GM19239 (cell line): ENCODE data around the gene GPR143.
"Not testable (repeated sequence)": the region's sequence is repeated elsewhere in the genome, so short reads cannot be mapped to it uniquely, and the experiment has no call there.

ENCODE experiments used
- DNase-seq: peaks from one replicate; pipeline ENCODE4 v3.0.0; 2011; ENCODE audit warnings: low spot score; ENCODE audit not compliant: insufficient read length
- FAIRE-seq: peaks from 2 replicates; lab custom pipeline; 2011; peaks lifted over from hg19 to GRCh38; lab: Jason Lieb, UNC

Gene GPR143

DNA sequence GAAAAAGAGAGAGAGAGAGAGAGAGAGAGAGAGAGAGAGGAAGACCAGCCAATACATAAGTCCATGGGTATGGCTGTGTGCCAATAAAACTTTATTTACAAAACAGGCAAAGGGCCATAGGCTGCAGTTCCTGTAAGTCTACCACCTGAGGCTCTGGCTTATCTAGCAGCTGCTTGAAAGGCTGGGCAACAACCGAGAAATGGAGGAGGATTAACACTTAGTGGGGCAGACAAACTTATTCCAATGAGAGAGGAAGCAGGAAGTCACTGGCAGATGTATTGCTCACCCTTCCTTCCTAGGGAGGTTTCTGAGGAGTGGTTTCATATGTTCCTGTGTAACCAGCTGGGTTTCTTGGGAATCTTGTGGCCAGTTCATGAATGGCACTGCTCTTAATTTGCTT is 4.7 kb upstream of the GPR143 start:
- DNase-seq (no peak), FAIRE-seq (no peak)

GRCh38 chrX:9768321-9768839 is 2.7 kb upstream of the GPR143 start:
- FAIRE-seq, DNase-seq: not testable (repeated sequence)

DNA sequence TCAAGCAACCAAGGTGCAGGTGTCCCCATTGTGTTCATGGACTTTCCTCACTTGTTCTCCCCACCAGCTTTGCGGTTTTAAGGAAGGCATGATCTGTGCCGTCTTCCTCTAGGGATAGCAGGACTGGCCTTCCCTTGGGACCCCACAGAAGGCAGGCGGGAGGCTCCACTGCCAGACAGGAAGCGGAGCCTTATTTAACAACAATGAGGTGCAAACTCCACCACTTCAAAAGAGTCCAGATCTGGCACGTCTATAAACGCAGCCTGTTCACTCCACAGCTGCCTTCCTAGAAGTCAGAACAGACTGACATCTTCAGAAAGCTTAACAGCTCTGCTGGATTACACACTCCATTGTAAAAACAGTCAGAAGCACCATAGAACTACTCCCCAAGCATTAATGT is 1.7 kb upstream of the GPR143 start:
- FAIRE-seq: no peak
- DNase-seq: no peak

GRCh38 chrX:9765072-9765736 is 443 bp downstream of the GPR143 start:
- DNase-seq (no peak), FAIRE-seq (no peak)

DNA sequence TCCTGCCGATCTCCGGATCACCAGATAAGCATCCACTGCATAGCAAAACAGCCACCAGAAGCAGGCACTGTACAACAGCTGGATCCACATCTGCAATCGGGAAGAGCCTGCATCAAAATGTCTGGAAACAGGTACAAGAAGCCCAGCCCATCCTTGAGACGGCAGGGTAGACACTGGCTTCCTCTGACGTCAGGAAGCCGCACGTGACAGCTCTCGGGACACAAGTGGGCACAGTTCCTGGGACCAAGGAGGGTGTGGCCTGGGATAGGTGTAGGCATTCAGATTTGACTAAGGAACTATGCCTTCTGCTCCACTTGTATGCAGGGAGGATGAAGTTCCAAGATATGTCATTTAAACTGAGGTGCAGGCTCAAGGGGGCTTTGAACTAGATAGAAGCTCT is 6.3 kb downstream of the GPR143 start:
- DNase-seq (no peak), FAIRE-seq (no peak)

DNA sequence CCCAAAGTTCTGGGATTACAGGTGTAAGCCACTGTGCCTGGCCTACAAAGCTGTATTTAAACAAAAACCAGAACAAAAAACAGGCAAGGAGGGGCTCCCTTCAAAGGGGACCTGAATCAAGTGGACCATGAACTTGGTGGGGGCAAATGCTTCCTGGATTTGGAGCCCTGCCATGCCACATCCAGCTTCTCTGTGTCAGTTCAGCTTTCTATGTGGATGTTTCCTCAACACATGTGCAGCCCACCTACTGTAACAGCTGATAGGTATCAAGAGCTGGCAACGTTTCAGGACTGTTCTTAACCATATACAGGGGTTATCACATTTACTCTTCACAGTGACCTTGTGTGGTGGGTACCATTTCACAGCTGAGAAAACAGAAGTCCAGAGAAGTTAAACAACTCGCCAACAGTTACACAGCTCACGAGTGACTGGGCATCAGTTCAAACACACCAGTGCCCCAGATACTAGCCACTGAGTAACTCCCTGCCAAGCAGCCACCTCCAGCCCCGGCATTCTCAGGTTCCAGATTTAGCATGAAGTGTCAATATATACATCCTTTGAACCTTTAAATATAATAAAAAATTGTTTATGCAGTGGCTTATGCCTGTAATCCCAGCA is 7.5 kb downstream of the GPR143 start:
- no peak for FAIRE-seq

DNA sequence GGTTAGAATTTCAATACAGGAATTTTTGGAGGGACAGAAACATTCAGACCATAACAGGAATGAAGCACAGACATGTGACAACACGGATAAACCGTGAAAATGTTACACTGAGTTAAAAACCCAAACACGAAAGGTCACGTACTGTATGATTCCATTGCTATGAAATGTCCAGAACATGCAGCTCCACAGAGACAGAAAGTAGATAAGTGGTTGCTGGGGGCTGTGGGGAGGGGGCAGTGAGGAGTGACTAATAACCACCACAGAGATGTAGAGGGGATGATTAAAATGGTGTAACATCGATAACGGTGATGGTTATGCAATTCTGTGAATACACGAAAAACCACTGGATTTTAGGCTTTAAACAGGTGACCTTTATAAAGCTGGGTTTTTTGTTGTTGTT is 8.3 kb downstream of the GPR143 start:
- FAIRE-seq (no peak), DNase-seq (no peak)

More for the DNA sequence above, 7.5 kb downstream of the GPR143 start:
- no peak for DNase-seq

DNA sequence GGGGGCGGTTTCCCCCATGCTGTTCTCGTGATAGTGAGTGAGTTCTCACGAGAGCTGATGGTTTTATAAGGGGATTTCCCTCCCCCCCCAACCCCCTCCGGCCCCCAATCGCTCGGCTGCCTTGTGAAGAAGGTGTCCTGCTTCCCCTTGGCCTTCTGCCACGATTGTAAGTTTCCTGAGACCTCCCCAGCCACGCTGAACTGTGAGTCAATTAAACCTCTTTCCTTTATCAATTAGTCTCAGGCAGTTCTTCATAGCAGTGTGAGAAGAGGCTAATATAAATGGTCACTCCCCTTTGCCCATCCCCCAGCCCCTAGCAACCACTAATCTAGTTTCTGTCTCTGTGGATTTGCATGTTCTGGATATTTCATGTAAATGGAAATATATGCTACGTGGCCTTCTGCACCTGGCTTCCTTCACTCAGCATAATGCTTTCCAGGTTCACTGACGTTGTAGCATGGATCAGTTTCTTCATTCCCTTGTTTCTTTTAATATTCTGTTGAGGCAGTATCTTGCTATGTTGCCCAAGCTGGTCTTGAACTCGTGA is 16.4 kb downstream of the GPR143 start:
- DNase-seq (no peak), FAIRE-seq (no peak)

GRCh38 chrX:9747644-9748043 is 18.0 kb downstream of the GPR143 start:
- FAIRE-seq: no peak
- DNase-seq: no peak

GRCh38 chrX:9746148-9746888 is 19.3 kb downstream of the GPR143 start:
- DNase-seq (no peak), FAIRE-seq (no peak)

GRCh38 chrX:9745417-9746115 is 20.1 kb downstream of the GPR143 start:
- DNase-seq: no peak
- FAIRE-seq: no peak

DNA sequence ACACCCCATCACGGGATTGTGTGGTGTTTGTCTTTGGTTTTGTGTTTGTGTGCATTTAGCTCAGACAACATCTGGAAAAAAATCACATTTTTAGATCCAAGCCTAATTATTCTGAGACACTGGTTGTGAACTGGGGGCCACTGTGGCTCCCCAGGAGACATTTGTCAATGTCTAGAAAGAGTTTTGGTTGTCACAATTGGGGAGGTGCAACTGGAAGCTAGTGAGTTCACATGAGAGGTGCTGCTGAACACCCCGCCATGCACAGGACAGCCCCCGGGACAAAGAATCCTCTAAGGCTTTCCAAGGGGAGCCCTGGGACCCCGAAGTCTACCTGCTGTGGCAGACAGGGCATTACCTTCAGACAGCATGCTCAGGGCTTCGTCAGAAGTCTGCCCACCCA is 26.5 kb downstream of the GPR143 start:
- DNase-seq (no peak), FAIRE-seq (no peak)

- DNase-seq (no peak), FAIRE-seq (no peak)
Observed at GRCh38 chrX:9738151-9738550, 27.5 kb downstream of the GPR143 start.

GRCh38 chrX:9737363-9737762 is 28.3 kb downstream of the GPR143 start:
- no peak for FAIRE-seq
- DNase-seq: no peak

DNA sequence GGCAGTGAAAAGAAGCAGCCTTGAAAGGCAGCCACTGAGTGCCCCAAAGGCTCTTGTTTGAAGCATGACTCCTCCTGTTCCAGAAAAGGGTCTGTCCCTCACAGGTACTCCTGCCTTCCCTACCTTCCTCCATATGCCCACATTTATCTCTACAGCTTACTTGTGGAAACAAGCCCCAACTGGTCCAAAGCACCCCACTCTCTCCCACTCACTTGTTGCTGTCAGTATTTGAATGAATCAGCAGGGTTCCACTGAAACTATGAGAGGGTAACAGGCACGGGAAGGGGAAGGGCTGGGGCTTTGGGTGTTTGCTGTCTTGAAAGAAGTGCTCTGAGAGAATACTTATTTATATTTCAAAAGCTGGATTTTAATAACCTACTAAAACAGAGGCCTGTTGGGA is 34.9 kb downstream of the GPR143 start:
- no peak for FAIRE-seq
- DNase-seq: no peak

GRCh38 chrX:9730078-9730477 is 35.6 kb downstream of the GPR143 start:
- no peak for DNase-seq
- FAIRE-seq: peak; percentile 23

DNA sequence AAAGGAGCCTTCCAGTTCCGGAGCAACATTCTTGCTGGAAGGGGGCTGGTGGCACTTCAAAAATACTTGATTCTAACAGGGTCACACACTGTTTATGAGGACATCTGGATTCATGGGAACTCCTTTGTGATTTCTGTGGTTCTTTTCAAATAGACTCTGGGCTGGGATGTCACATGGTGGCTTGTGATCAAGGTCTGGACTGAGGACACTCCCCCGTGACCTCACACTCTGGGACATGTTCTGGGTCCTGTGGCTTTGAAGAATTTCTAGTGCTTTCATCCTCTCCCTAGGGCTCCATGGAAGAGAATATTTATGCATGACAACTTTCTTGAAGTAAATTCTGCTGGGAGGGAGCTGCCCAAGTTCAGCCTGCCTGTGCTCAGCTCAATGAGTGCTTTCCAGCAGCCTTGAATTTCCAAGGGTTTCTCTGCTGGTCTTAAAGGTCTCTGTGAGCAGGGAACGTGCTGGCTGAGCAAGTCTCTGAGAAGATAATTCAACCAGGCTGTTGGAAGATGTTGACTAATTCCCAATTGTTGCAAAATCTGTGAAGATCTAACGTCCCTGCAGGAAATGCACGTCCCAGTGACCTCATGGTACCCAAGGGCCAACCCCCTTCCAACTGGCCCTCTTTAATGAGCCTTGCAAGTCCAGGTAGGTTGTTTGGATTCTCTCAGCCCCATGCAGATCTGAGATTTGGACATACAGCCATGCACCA is 36.3 kb downstream of the GPR143 start:
- DNase-seq (no peak), FAIRE-seq (peak; percentile 37)

GRCh38 chrX:9728261-9728660 is 37.4 kb downstream of the GPR143 start:
- FAIRE-seq: no peak

GRCh38 chrX:9724711-9725110 is 40.9 kb downstream of the GPR143 start:
- FAIRE-seq (no peak), DNase-seq (no peak)

More at GRCh38 chrX:9728261-9728660, 37.4 kb downstream of the GPR143 start:
- no peak for DNase-seq

DNA sequence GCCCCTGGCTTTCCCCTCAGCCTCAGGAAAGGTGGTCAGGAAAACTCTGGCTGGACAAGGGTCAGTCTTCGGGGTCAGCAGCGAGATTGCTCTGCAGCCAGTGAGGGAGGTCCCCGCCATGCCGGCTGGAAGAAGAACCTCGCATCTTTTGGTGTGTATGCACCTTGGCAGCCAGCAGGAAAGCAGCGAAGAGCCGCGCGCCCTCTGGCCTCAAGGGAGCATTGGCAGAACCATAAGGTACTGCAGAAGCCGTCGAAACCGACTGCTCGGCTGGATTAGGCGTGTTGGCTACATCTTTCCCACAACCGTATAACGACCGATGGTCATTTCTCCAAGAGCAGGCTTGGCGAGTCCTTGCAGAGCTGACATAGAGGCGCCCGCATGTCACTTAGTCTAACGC is 48.3 kb downstream of the GPR143 start:
- FAIRE-seq (no peak), DNase-seq (no peak)
